ENCODE results near the gene TCIRG1.

Gene TCIRG1

DNA sequence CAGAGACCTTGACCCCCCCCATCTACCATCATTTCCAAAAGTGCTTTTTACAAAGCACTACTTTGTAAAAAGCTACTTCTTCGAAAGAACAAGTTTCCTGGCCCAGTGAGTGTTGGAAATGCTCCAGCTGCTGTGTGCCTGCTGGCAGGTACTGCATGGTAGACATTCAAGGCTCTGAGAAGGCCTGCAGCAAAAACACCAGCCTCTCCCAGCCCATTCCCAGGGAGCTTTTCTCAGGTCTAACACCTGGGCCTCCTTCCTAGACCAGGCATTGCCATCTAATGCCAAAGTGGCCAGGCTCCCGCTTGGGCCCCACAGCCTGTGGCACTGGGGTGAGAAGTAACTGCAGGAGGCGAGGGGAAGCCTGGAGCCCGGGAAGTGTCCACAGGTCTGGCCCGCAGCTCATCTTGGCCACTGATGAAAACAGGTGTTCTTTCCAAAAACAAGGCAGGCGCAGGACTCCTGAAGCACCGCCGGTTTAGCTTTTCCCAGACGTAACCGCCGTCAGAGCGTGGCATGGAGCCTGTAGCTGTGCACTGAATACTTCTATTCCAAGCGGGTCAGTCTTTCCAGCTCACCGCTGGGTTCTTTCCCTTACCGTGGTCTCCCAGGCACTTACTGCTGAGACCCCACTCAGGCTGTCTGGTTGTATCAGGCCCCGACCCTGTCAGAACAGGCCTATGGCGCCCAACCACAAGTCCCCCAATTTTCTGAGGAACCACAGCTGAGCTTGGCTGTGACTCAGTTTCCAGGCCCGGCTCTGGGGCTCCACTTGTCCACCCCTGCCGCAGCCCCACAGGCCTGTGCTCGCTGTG, 1.2 kb upstream of the TCIRG1 start:
- Mint-ChIP-seq H3K27ac (peak overlapping the region; percentile 100), H3K9me3 (no peaks in the 10 kb centered on the region), H3K36me3 (peaks cover 49% of the 10 kb centered on the region), H3K4me3 (peak overlapping the region; percentile 76), H3K4me1 (peaks cover 41% of the 10 kb centered on the region)
- DNase-seq (ENCODE audit: low spot score in 2 of 2) (no peak), ATAC-seq (no peak)

DNA sequence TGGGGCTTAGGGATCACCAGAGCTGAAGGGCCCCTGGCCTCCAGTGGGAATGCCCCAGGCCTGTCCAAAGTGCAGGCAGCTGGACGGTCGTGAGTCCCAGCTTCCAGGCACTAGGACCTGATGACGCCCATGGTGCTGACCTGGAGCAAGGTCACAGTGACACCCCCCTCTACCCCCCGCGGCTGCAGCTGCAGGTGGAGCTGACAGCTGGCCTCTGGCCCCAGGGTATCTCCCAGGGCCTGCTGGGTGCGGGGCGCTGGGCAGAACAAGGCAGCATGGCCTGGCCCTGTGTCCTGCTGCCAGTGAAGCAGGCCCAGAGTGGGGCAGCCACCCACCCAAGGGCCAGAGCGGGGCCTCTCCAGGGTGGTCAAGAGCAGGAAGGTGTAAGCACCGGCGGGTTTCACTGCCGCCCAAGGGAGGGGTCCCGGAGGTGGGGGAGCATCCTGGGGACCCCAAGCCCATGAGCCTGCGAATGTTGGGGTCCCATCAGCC, 553 bp upstream of the TCIRG1 start:
- peak overlapping the region; percentile 100 for H3K27ac Mint-ChIP-seq
- DNase-seq (ENCODE audit: low spot score in 2 of 2) = no peak
- H3K36me3 Mint-ChIP-seq = peaks cover 49% of the 10 kb centered on the region
- ATAC-seq = no peak
- no peaks in the 10 kb centered on the region for H3K9me3 Mint-ChIP-seq
- H3K4me3 Mint-ChIP-seq = peak overlapping the region; percentile 91
- H3K4me1 Mint-ChIP-seq = peaks cover 41% of the 10 kb centered on the region

GRCh38 chr11:68039526-68040086, 781 bp downstream of the TCIRG1 start:
- peak overlapping the region; percentile 100 for H3K27ac Mint-ChIP-seq
- DNase-seq (ENCODE audit: low spot score in 2 of 2) (peak in 1 of 2 donors; percentile 65), ATAC-seq (peak; percentile 4)
- H3K4me3 Mint-ChIP-seq = peak overlapping the region; percentile 91
- H3K36me3 Mint-ChIP-seq = peaks cover 41% of the 10 kb centered on the region
- peaks cover 41% of the 10 kb centered on the region for H3K4me1 Mint-ChIP-seq
- H3K9me3 Mint-ChIP-seq = no peaks in the 10 kb centered on the region

DNA sequence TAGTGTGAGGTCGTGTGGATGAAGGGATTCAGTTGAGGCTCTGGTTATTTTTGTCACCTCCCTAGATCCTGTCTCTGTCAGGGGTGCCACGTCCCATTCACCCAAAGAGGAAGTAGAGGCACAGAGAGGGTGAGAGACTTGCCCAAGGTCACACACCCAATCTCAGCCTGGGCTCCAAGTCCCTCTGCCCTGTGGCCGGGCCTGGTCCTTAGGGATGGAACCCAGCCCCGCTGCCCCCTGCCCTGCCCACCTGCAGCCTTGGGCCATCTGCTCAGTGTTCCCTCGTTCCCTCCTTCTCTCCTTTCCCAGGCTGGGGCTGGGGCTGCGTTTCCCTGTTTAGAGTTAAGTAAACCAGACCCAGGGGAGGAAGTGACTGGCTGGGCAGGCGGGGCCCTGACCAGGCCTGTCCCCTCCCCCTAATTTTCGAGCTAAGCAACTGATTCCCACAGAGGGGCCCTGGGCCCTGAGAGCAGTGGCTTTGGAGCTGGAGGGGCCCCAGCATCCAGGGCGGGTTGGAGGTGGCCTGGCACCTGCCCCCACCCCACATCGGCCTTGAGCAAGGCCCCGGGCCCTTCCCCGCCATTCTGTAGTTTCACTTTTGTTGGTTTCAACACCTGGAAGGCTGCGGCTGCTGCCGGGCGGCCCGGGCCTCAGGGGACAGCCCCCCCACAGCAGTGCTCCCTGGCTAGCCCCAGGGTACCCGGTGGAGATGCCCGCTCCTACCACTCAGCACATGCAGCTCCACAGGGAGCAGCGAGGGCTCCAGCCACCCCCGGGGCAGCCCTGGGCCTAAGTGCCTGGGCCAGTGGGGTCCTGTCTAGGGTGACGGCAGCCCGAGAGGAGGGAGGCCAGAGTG, 1.5 kb downstream of the TCIRG1 start:
- DNase-seq (ENCODE audit: low spot score in 2 of 2) (peak in 1 of 2 donors; percentile 76), ATAC-seq (peak; percentile 47)
- peaks cover 42% of the 10 kb centered on the region for H3K36me3 Mint-ChIP-seq

DNA sequence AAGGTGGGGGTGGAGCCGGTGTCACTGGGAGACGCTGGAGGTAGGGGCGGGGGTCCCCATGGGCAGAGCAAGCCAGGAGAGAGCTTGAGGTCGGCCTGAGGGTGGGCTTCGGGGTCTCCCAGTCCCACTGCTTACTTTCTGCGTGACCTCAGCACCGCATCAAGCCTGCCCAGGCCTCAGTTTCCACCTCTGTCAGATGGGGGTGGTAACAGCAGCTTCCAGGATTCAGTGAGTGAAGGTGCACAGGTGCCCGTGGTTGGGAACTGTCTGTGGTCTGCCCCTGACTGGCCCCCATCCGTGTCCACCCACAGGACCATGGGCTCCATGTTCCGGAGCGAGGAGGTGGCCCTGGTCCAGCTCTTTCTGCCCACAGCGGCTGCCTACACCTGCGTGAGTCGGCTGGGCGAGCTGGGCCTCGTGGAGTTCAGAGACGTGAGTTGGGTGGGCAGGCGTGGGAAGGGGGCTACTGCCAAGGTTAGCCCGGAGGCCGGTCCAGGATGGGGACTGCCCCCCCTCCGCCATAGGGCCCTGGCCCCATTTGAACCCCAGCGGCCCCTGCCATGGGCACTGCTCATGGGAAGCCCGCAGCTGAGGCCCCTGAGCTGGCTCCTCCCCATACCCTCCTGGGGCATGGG, 2.2 kb downstream of the TCIRG1 start:
- DNase-seq (ENCODE audit: low spot score in 2 of 2) (no peak), ATAC-seq (no peak)
- Mint-ChIP-seq H3K9me3 (no peaks in the 10 kb centered on the region), H3K4me1 (peaks cover 39% of the 10 kb centered on the region), H3K27ac (peak overlapping the region; percentile 100), H3K4me3 (peak overlapping the region; percentile 91), H3K36me3 (peaks cover 42% of the 10 kb centered on the region)

More for the DNA sequence above, 1.5 kb downstream of the TCIRG1 start:
- Mint-ChIP-seq H3K27ac (peak overlapping the region; percentile 100), H3K4me1 (peaks cover 41% of the 10 kb centered on the region), H3K9me3 (no peaks in the 10 kb centered on the region), H3K4me3 (peak overlapping the region; percentile 91)

DNA sequence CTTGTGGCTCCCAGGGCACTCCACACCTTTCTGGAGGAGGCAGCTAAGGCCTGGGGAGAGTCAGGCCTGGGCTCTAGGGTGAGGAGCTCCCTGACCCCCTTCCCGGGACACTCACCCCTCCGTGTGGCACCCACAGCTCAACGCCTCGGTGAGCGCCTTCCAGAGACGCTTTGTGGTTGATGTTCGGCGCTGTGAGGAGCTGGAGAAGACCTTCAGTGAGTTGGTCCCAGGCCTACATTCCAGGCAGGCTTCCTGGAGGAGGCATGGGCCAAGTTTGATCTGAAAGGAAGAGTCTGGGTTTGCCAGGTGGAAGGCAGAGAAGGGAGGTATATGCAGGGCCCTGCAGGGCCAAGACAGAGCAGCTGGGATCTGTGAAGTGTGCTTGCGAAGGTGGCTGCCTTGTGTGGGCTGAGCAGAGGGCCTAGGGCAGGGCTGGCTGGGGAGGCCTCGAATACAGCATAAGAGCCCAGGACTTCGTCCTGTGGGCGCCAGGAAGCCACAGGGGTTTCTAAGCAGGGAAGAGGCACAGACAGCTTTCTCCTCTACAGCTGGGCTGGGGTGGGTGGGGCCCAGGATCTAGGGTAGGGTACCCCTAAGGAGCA, 2.9 kb downstream of the TCIRG1 start:
- Mint-ChIP-seq H3K27ac (peak overlapping the region; percentile 89), H3K36me3 (peaks cover 44% of the 10 kb centered on the region), H3K4me1 (peaks cover 33% of the 10 kb centered on the region), H3K4me3 (peak overlapping the region; percentile 91), H3K9me3 (no peaks in the 10 kb centered on the region)
- no peak for DNase-seq (ENCODE audit: low spot score in 2 of 2)
- no peak for ATAC-seq

- Mint-ChIP-seq H3K4me3 (peak overlapping the region; percentile 91), H3K36me3 (peaks cover 47% of the 10 kb centered on the region), H3K4me1 (peaks cover 26% of the 10 kb centered on the region), H3K9me3 (no peaks in the 10 kb centered on the region), H3K27ac (peak overlapping the region; percentile 89)
- ATAC-seq (no peak), DNase-seq (ENCODE audit: low spot score in 2 of 2) (no peak)
Measured at GRCh38 chr11:68042219-68043028, 3.6 kb downstream of the TCIRG1 start.

- Mint-ChIP-seq H3K27ac (no peak overlapping the region), H3K4me3 (no peak overlapping the region), H3K9me3 (no peaks in the 10 kb centered on the region), H3K4me1 (peaks cover 22% of the 10 kb centered on the region), H3K36me3 (peaks cover 52% of the 10 kb centered on the region)
- DNase-seq (ENCODE audit: low spot score in 2 of 2) = no peak
- ATAC-seq = no peak
Measured at GRCh38 chr11:68043029-68043348, 4.2 kb downstream of the TCIRG1 start.

DNA sequence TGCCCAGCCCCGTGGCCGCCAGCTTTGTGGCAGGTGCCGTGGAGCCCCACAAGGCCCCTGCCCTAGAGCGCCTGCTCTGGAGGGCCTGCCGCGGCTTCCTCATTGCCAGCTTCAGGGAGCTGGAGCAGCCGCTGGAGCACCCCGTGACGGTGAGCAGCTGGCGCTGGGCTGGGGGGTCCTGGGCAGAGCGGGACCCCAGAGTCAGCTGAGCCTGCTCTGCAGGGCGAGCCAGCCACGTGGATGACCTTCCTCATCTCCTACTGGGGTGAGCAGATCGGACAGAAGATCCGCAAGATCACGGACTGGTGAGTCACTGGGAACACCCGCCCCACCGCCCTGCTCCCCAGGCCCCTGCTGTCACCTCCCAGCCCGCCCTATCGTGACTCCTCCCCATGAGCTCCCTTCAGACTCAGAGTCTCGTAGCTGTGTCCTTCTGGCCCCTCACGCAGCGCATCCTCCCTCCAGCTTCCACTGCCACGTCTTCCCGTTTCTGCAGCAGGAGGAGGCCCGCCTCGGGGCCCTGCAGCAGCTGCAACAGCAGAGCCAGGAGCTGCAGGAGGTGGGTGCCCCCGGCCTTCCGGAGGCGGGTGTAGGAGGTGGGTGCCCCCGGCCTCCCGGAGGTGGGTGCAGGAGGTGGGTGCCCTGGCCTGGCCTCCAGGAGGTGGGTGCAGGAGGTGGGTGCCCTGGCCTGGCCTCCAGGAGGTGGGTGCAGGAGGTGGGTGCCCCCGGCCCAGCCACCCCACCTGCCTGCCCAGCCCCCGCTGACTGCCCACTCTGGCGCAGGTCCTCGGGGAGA, 4.7 kb downstream of the TCIRG1 start:
- H3K4me1 Mint-ChIP-seq = peaks cover 22% of the 10 kb centered on the region
- peaks cover 58% of the 10 kb centered on the region for H3K36me3 Mint-ChIP-seq
- no peak for ATAC-seq
- H3K9me3 Mint-ChIP-seq = no peaks in the 10 kb centered on the region
- no peak for DNase-seq (ENCODE audit: low spot score in 2 of 2)
- H3K4me3 Mint-ChIP-seq = no peak overlapping the region
- no peak overlapping the region for H3K27ac Mint-ChIP-seq

DNA sequence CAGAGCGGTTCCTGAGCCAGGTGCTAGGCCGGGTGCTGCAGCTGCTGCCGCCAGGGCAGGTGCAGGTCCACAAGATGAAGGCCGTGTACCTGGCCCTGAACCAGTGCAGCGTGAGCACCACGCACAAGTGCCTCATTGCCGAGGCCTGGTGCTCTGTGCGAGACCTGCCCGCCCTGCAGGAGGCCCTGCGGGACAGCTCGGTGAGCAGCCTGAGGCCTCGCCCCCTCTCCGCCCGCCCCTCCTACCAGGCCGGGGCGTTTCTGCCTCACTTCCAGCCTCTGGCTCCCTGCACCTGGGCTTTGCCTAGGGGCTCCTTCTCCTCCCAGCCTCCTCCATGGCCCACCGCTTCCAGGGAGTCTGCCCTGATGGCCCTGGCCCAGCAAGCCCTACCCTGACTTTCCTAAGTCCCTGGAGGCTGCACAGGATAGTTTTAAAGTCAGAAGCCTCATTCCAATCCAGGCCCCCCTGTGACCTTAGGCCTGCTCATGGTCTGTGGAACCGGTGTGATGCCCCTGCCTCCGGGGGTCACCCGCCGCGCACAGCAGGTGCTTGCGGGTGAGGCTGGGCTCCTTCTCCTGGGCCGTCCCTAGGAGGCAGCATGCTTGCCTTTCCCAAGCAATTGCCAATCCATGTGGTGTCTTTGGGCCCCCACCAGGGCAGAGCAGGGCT, 5.5 kb downstream of the TCIRG1 start:
- peaks cover 65% of the 10 kb centered on the region for H3K36me3 Mint-ChIP-seq

GRCh38 chr11:68044898-68045351, 6.1 kb downstream of the TCIRG1 start:
- H3K4me1 Mint-ChIP-seq = peaks cover 18% of the 10 kb centered on the region
- H3K36me3 Mint-ChIP-seq = peaks cover 65% of the 10 kb centered on the region
- DNase-seq (ENCODE audit: low spot score in 2 of 2) (no peak), ATAC-seq (no peak)
- no peak overlapping the region for H3K4me3 Mint-ChIP-seq
- no peaks in the 10 kb centered on the region for H3K9me3 Mint-ChIP-seq
- peak overlapping the region; percentile 20 for H3K27ac Mint-ChIP-seq

More for the DNA sequence above, 5.5 kb downstream of the TCIRG1 start:
- Mint-ChIP-seq H3K9me3 (no peaks in the 10 kb centered on the region), H3K4me3 (no peak overlapping the region), H3K4me1 (peaks cover 22% of the 10 kb centered on the region), H3K27ac (peak overlapping the region; percentile 20)
- DNase-seq (ENCODE audit: low spot score in 2 of 2) = no peak
- no peak for ATAC-seq

GRCh38 chr11:68047437-68048290, 8.8 kb downstream of the TCIRG1 start:
- H3K36me3 Mint-ChIP-seq = peaks cover 72% of the 10 kb centered on the region
- H3K27ac Mint-ChIP-seq = peak overlapping the region; percentile 26
- no peak for DNase-seq (ENCODE audit: low spot score in 2 of 2)
- ATAC-seq = no peak
- no peaks in the 10 kb centered on the region for H3K9me3 Mint-ChIP-seq
- no peaks in the 10 kb centered on the region for H3K4me1 Mint-ChIP-seq
- no peak overlapping the region for H3K4me3 Mint-ChIP-seq
